DOHH2 (cell line): Measurements from ENCODE around the gene RNASE9.

Experiments used
- EZH2phosphoT487 ChIP-seq: fragments of 200-600 bp; sonication (generic); IDR thresholded peaks from 2 replicates; pipeline ENCODE4 v1.6.1; 2017; ENCODE audit warnings: borderline replicate concordance, mild to moderate bottlenecking, antibody characterized with exemption, low read length, moderate library complexity, mixed read lengths
- TF ChIP-seq, protein P1 (sequence below): fragments of 200-600 bp; sonication (generic); IDR thresholded peaks from one replicate; pipeline ENCODE4 v1.5.1; 2014; ENCODE audit warnings: antibody characterized with exemption, mild to moderate bottlenecking, low read depth, low read length; ENCODE audit not compliant: poor library complexity, severe bottlenecking

DNA sequence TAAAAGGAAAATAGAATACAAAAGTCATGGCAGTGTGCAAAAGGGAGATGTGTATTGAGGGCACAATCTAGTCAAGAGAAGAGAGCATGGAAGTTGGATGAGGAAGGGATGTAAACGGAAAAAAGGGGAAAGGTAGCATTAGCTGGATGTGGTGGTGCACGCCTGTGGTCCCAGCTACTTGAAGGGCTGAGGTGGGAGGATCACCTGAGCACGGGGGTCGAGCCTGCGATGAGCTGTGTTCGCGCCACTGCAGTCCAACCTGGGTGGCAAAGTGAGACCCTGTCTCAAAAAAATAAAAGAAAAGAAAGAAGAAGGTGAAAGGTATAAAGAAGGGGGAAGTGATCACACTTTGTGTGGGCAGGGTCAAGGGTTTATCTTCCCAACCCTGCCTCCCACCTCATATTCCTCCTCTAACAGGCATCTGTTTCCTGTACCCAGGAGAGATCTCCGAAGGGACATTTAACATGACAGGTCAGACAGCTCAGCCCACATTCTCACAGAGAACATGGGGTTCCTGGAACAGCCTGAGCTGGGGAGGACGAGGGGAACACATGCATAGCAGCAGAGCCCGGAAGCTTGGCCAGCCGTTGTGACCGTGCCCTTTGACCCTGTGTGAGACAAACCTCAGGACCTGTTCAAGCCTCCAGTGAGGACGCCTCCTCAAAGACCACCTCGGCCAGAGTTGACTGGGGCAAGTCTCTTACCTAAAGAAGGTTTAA, 18.1 kb upstream of the RNASE9 start:
- TF ChIP-seq, protein P1, sequence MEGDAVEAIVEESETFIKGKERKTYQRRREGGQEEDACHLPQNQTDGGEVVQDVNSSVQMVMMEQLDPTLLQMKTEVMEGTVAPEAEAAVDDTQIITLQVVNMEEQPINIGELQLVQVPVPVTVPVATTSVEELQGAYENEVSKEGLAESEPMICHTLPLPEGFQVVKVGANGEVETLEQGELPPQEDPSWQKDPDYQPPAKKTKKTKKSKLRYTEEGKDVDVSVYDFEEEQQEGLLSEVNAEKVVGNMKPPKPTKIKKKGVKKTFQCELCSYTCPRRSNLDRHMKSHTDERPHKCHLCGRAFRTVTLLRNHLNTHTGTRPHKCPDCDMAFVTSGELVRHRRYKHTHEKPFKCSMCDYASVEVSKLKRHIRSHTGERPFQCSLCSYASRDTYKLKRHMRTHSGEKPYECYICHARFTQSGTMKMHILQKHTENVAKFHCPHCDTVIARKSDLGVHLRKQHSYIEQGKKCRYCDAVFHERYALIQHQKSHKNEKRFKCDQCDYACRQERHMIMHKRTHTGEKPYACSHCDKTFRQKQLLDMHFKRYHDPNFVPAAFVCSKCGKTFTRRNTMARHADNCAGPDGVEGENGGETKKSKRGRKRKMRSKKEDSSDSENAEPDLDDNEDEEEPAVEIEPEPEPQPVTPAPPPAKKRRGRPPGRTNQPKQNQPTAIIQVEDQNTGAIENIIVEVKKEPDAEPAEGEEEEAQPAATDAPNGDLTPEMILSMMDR: no peak
- TF ChIP-seq EZH2phosphoT487: no peak
